Stimulated activated CD4-positive, alpha-beta T cell treated with anti-CD3 and anti-CD28 coated beads, Interleukin-4, amount 100 ng/mL, for 4 hours (primary cell): ENCODE measurements around the gene NONO.
"Not testable (repeated sequence)": the region's sequence is repeated elsewhere in the genome, so short reads cannot be mapped to it uniquely, and the experiment has no call there.

ENCODE experiments used
- DNase-seq, 2 experiments: peaks; one replicate each; pipeline ENCODE4 v3.0.0-alpha.2; 2020

NONO gene

GRCh38 chrX:71291381-71291780 is 7.9 kb downstream of the NONO start:
- DNase-seq, result no peak

GRCh38 chrX:71292669-71293365 is 9.4 kb downstream of the NONO start:
- DNase-seq, result no peak

DNA sequence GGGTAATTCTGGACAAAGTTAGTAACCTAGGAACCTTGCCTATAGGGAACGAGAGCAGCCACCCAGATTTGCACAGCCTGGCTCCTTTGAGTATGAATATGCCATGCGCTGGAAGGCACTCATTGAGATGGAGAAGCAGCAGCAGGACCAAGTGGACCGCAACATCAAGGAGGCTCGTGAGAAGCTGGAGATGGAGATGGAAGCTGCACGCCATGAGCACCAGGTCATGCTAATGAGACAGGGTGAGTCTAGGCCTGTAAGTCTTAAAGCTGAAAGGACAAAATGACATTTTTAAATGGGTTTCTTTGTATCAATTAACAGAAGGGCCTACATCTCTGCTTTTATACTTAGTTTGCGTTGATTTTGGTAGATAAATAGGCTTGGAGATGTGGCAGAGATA is 13.4 kb downstream of the NONO start:
- no peak for DNase-seq

GRCh38 chrX:71298119-71298518 is 14.7 kb downstream of the NONO start:
- DNase-seq, result no peak

DNA sequence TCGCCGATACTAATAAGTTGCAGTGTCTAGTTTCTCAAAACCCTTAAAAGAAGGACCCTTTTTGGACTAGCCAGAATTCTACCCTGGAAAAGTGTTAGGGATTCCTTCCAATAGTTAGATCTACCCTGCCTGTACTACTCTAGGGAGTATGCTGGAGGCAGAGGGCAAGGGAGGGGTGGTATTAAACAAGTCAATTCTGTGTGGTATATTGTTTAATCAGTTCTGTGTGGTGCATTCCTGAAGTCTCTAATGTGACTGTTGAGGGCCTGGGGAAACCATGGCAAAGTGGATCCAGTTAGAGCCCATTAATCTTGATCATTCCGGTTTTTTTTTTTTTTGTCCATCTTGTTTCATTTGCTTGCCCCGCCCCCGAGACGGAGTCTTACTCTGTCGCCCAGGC is 16.6 kb downstream of the NONO start:
- DNase-seq, result not testable (repeated sequence)

DNA sequence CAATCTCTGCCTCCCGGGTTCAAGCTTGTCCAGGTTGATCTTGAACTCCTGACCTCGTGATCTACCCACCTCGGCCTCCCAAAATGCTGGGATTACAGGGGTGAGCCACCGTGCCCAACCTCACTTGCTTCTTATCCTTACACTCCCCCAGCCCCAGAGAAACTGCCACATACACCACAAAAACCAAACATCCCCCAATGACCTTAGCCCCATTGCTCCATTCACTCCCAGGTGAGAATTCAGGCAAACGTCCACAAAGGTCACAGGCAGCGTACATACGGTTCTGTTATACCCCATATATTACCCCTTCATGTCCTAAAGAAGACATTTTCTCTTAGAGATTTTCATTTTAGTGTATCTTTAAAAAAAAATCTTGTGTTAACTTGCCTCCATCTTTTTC is 17.1 kb downstream of the NONO start:
- not testable (repeated sequence) for DNase-seq

DNA sequence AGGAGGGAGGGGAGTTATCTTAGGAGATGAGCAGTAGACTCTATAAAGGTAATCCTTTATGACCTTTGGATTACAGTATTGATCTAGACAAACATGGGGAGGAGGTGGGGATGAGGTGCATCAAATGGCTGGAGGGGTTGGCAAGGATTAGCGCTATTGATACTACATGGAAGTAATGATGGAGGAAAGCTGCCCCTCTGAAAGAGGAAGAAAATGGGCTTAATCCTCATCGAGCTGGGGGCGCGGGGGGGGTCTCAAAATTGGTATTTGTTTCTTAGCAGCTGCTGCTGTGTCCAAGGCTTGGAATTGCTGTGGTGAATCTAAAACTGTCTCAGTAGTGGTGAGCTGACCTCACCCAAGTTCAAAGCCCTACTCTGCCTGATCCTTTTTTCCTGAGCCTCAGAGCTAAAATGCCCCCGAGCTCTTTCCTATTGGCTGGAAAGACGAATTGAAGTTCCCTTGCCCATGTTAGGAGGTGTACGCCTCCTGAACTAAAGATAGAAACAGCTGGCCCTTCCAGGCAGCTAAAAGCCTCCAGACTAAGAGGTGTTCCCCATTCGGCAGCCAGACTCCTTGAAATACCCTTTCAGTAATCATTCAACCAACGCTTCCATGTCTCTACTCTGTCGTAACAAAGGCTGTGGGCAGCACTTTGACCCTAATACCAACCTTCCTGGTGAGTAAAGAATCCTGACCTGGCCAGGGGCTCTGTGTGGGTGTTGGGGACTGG is 17.9 kb downstream of the NONO start, which contains the start of gene ITGB1BP2:
TSS of gene ITGB1BP2 (plus strand) at position 556 of the 730 bp plus-strand sequence. CDS start at position 613, 57 bp downstream.
- DNase-seq, result no peak

DNA sequence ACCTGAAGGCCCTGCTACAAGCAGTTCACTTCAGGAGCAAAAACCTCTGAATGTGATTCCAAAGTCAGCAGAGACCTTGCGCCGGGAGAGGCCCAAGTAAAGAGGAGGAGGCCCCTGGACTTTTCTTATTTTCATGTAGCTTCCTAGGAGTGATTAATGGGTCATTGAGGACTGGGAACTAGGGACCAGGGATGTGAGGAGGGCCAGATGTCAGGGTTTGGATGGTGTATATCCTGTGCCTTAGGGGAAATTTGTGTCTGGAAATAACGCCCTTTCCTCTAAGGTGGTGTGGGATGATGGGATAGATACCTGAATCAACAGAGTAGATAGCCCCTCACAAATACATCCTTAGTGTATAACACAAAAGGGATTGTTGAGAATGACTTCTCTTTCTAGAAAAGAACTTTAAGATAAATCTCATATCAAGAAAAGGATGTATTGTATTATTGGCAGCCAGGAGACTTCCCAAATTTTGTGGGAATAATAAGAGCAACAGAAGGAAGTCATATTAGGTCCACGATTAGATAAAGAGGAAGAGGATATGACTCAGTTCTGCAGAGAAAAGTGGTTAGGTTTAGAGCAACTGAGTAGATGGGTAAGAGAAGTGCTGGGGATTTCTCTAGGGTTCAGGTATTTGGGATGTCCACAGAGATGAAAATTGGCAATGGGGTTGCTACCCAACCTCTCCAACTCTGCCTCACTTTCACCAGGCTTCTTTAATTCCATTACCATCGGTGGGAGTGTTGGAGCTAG is 19.2 kb downstream of the NONO start:
- DNase-seq, result no peak

GRCh38 chrX:71304561-71304960 is 21.1 kb downstream of the NONO start:
- DNase-seq, result no peak

- DNase-seq, result no peak
Measured at GRCh38 chrX:71315917-71316316, 32.5 kb downstream of the NONO start.

- DNase-seq, result not testable (repeated sequence)
Measured at GRCh38 chrX:71316959-71317358, 33.5 kb downstream of the NONO start.

- no peak for DNase-seq
Measured at GRCh38 chrX:71320126-71320525, 36.7 kb downstream of the NONO start.

GRCh38 chrX:71321731-71322130 is 38.3 kb downstream of the NONO start:
- DNase-seq, result no peak

DNA sequence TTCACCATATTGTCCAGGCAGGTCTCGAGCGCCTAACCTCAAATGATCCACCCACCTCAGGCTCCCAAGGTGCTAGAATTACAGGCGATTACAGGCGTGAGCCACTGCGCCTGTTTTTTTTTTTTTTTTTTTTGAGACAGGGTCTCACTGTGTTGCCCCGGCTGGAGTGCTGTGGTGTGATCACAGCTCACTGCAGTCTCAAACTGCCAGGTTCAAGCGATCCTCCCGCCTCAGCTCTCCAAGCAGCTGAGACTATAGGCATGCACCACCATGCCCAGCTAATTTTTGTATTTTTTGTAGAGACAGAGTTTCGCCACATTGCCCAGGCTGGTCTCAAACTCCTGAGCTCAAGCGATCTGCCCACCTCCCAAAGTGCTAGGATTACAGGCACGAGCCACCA is 41.0 kb downstream of the NONO start:
- not testable (repeated sequence) for DNase-seq

GRCh38 chrX:71326394-71326793 is 43.0 kb downstream of the NONO start:
- DNase-seq, result no peak

GRCh38 chrX:71349151-71349665 is 65.8 kb downstream of the NONO start:
- DNase-seq, result not testable (repeated sequence)

DNA sequence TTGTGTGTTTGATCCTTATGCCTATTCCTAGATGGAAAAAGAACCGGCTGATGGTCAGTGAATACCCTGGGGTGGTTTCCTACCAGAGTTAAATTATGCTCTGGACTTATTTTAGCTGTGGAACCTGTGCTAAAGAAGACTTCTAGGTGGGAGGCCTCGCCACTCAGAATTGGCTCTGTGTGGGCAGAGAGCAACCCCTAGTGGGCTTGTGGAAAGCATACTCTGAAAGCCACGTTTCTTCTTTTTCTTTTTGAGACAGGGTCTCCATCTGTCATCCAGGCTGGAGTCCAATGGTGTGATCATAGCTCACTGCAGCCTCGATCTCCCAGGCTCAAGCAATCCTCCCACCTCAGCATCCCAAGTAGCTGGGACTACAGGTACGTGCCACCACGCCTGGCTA is 66.4 kb downstream of the NONO start:
- DNase-seq, result not testable (repeated sequence)
